ENCODE data around the gene KCNMA1. TPM values are rescaled to one million over a fixed set of nuclear protein-coding genes. Genes with fewer than 3 reads are reported as not detected.
A peak's percentile ranks its signal among the peaks of the same experiment; 100 is the strongest.

KCNMA1 gene
- total RNA-seq, 1 experiment from 2014 or later = 0.08 TPM

GRCh38 chr10:77510695-77511094, 126.9 kb downstream of the KCNMA1 start:
- DNase-seq (ENCODE audit: low spot score) = no peak

- no peak for DNase-seq (ENCODE audit: low spot score)
Measured at GRCh38 chr10:77510294-77510693, 127.3 kb downstream of the KCNMA1 start.

GRCh38 chr10:77509391-77509790, 128.2 kb downstream of the KCNMA1 start:
- no peak for DNase-seq (ENCODE audit: low spot score)

- DNase-seq (ENCODE audit: low spot score) = no peak
Measured at GRCh38 chr10:77507291-77507880, 130.2 kb downstream of the KCNMA1 start.

- no peak for DNase-seq (ENCODE audit: low spot score)
Measured at GRCh38 chr10:77506517-77507200, 130.9 kb downstream of the KCNMA1 start.

GRCh38 chr10:77505431-77506334, 131.9 kb downstream of the KCNMA1 start:
- DNase-seq (ENCODE audit: low spot score) = no peak

GRCh38 chr10:77504873-77505257, 132.7 kb downstream of the KCNMA1 start:
- DNase-seq (ENCODE audit: low spot score) = peak; percentile 5

GRCh38 chr10:77504196-77504872, 133.3 kb downstream of the KCNMA1 start:
- no peak for DNase-seq (ENCODE audit: low spot score)

- no peak for DNase-seq (ENCODE audit: low spot score)
Measured at GRCh38 chr10:77501846-77502261, 135.8 kb downstream of the KCNMA1 start.

GRCh38 chr10:77501152-77501845, 136.3 kb downstream of the KCNMA1 start:
- DNase-seq (ENCODE audit: low spot score) = no peak

- DNase-seq (ENCODE audit: low spot score) = no peak
Measured at GRCh38 chr10:77500754-77501151, 136.9 kb downstream of the KCNMA1 start.

- DNase-seq (ENCODE audit: low spot score) = no peak
Measured at GRCh38 chr10:77498829-77499228, 138.8 kb downstream of the KCNMA1 start.

- no peak for DNase-seq (ENCODE audit: low spot score)
Measured at GRCh38 chr10:77498210-77498609, 139.4 kb downstream of the KCNMA1 start.

- no peak for DNase-seq (ENCODE audit: low spot score)
Measured at GRCh38 chr10:77497748-77498147, 139.9 kb downstream of the KCNMA1 start.

- no peak for DNase-seq (ENCODE audit: low spot score)
Measured at GRCh38 chr10:77496941-77497420, 140.6 kb downstream of the KCNMA1 start.

GRCh38 chr10:77494756-77495541, 142.7 kb downstream of the KCNMA1 start:
- no peak for DNase-seq (ENCODE audit: low spot score)

GRCh38 chr10:77494327-77494726, 143.3 kb downstream of the KCNMA1 start:
- DNase-seq (ENCODE audit: low spot score) = peak; percentile 23

- DNase-seq (ENCODE audit: low spot score) = no peak
Measured at GRCh38 chr10:77493851-77494261, 143.8 kb downstream of the KCNMA1 start.

GRCh38 chr10:77493239-77493806, 144.3 kb downstream of the KCNMA1 start:
- DNase-seq (ENCODE audit: low spot score) = no peak
